Measurements from ENCODE around the gene KLHL8. TPM values are rescaled to one million over a fixed set of nuclear protein-coding genes. Genes with fewer than 3 reads are reported as not detected.
"Not testable (repeated sequence)": the region's sequence is repeated elsewhere in the genome, so short reads cannot be mapped to it uniquely, and the experiment has no call there.

Gene KLHL8
- total RNA-seq, 1 donor from 2014 or later: 36.0 TPM

DNA sequence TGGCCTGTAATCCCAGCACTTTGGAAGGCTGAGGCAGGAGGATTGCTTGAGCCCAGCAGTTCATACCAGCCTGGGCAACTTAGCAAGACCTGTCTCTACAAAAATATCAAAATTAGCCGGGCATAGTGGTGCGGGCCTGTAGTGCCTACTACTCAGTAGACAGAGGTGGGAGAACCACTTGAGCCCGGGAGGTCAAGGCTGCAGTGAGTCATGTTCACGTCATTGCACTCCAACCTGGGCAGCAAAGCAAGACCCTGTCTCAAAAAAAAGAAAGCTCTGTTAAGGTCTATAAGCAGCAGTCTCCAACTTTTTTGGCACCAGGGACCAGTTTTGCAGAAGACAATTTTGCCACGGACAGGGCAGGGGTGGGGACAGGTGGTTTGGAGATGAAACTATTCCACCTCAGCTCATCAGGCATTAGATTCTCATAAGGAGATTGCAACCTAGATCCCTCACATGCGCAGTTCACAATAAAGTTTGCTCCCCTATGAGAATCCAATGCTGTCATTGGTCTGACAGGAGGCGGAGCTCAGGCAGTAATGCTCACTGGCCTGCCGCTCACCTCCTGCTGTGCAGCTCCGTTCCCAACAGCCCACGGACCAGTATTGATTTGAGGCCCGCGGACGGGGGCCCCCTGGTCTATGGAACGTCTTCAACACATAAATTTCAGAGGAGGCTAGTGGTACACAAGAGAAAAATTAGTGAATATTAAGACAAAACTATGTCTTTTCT is 67.9 kb downstream of the KLHL8 start:
- Histone ChIP-seq H3K27me3 (ENCODE audit: control insufficient read depth in 3 of 3, insufficient read depth in 3 of 3, low read length in 3 of 3) (no peaks in the 10 kb centered on the region), H3K9me3 (ENCODE audit: control insufficient read depth in 3 of 3, low read length in 3 of 3) (no peaks in the 10 kb centered on the region), H3K9ac (ENCODE audit: low read depth in 1 of 3, low read length in 3 of 3) (no peak overlapping the region), H3K27ac (ENCODE audit: low read depth, low read length) (no peak overlapping the region), H3K4me3 (ENCODE audit: low read length in 3 of 3) (no peak overlapping the region), H3K36me3 (ENCODE audit: control insufficient read depth in 3 of 3, insufficient read depth in 3 of 3, low read length in 3 of 3) (no peaks in the 10 kb centered on the region), H3K4me1 (ENCODE audit: control insufficient read depth in 3 of 3, insufficient read depth in 3 of 3, low read length in 3 of 3) (no peaks in the 10 kb centered on the region)

DNA sequence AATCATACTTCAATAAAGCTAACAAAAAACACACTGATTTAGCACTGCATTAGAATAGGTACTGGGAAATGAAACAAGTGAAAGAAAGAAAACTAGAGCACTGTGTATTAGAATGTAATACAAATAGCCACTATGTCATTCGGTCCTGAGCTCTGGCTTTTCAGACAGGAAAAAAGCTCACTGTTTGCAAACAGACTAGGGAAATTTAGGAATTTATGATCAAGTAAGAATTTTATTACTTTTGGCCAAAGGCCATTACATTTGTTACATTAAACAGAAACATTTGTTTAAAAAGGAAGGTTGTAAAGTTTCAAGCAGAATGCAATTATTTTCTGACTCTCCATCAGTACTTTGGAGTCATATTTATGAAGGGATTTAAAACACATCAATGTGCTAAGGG is 68.7 kb downstream of the KLHL8 start:
- Histone ChIP-seq H3K9ac (ENCODE audit: low read depth in 1 of 3, low read length in 3 of 3) (no peak overlapping the region), H3K4me1 (ENCODE audit: control insufficient read depth in 3 of 3, insufficient read depth in 3 of 3, low read length in 3 of 3) (no peaks in the 10 kb centered on the region), H3K4me3 (ENCODE audit: low read length in 3 of 3) (no peak overlapping the region), H3K9me3 (ENCODE audit: control insufficient read depth in 3 of 3, low read length in 3 of 3) (no peaks in the 10 kb centered on the region), H3K36me3 (ENCODE audit: control insufficient read depth in 3 of 3, insufficient read depth in 3 of 3, low read length in 3 of 3) (no peaks in the 10 kb centered on the region), H3K27me3 (ENCODE audit: control insufficient read depth in 3 of 3, insufficient read depth in 3 of 3, low read length in 3 of 3) (no peaks in the 10 kb centered on the region), H3K27ac (ENCODE audit: low read depth, low read length) (no peak overlapping the region)

DNA sequence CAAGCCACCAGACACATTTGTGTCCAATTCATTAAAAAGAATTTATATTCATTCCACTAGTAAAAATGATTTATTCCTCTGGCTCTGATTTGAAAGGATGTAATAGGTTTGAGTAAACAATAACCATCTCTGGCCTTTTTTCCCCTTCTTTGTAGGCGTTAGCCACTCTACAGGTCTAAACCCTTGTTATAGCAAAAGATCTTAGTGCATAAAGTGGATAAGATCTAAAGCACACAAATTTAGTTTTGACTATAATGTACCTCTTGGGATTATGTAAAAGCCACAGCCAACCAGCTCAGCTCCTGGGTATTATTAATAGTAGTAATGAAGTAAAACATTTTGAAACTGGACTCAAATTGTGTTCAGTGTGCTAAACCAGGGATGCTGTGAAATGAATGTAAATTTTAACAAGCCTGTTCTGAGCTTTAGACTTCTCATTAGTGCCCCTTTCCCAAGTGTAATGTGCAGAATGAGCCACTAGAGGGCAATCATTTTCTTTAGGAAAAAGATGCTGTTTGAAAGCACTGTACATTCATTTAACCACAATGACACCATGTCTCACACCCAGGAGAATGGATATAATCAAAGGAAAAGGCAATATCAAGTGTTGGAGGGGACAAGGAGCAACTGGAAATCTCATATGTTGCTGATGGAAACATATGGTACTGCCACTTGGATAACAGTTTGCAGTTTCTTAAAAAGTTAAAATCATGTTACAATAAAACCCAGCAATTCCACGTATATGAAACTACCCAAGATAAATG is 69.7 kb downstream of the KLHL8 start:
- Histone ChIP-seq H3K9me3 (ENCODE audit: control insufficient read depth in 3 of 3, low read length in 3 of 3) (no peaks in the 10 kb centered on the region), H3K4me1 (ENCODE audit: control insufficient read depth in 3 of 3, insufficient read depth in 3 of 3, low read length in 3 of 3) (no peaks in the 10 kb centered on the region), H3K36me3 (ENCODE audit: control insufficient read depth in 3 of 3, insufficient read depth in 3 of 3, low read length in 3 of 3) (no peaks in the 10 kb centered on the region), H3K9ac (ENCODE audit: low read depth in 1 of 3, low read length in 3 of 3) (no peak overlapping the region), H3K4me3 (ENCODE audit: low read length in 3 of 3) (no peak overlapping the region), H3K27ac (ENCODE audit: low read depth, low read length) (no peak overlapping the region), H3K27me3 (ENCODE audit: control insufficient read depth in 3 of 3, insufficient read depth in 3 of 3, low read length in 3 of 3) (no peaks in the 10 kb centered on the region)

DNA sequence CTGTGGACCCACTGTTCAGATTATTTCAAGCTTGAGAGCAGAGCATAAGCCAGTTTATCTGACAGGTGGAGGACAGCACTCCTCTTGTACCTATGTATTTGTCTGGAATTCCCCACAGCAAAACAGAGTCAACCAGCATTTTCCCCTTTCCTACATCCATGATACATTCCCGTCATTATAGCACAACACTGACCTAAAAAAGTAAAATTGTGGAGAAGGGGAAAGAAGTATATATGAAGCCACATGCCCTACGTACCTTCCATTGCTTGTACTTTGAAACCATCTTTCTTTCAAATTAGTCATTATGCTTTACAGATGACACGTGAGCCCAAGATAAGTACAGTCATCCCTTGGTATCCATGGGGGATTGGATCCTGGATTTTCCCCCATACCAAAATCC is 73.3 kb downstream of the KLHL8 start:
- Histone ChIP-seq H3K9ac (ENCODE audit: low read depth in 1 of 3, low read length in 3 of 3) (no peak overlapping the region), H3K27me3 (ENCODE audit: control insufficient read depth in 3 of 3, insufficient read depth in 3 of 3, low read length in 3 of 3) (no peaks in the 10 kb centered on the region), H3K9me3 (ENCODE audit: control insufficient read depth in 3 of 3, low read length in 3 of 3) (no peaks in the 10 kb centered on the region), H3K27ac (ENCODE audit: low read depth, low read length) (no peak overlapping the region), H3K36me3 (ENCODE audit: control insufficient read depth in 3 of 3, insufficient read depth in 3 of 3, low read length in 3 of 3) (peaks cover 0 to 7% (median 6%) of the 10 kb centered on the region in 3 donors), H3K4me1 (ENCODE audit: control insufficient read depth in 3 of 3, insufficient read depth in 3 of 3, low read length in 3 of 3) (no peaks in the 10 kb centered on the region), H3K4me3 (ENCODE audit: low read length in 3 of 3) (no peak overlapping the region)

DNA sequence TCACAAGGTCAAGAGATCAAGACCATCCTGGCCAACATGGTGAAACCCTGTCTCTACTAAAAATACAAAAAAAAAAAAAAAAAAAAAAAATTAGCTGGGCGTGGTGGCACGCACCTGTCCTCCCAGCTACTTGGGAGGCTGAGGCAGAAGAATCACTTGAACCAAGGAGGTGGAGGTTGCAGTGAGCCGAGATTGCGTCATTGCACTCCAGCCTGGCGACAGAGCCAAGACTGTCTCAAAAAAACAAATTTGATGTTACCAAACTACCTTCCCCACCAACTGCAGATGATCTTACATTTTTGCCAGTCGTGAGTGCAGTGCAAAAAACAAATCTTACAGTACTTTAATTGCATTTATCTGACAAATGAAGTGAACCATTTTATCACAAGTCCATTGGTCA is 74.5 kb downstream of the KLHL8 start:
- H3K36me3 ChIP-seq (ENCODE audit: control insufficient read depth in 3 of 3, insufficient read depth in 3 of 3, low read length in 3 of 3): peaks cover 0 to 12% (median 11%) of the 10 kb centered on the region in 3 donors
- H3K4me3 ChIP-seq (ENCODE audit: low read length in 3 of 3); H3K27ac ChIP-seq (ENCODE audit: low read depth, low read length); H3K9ac ChIP-seq (ENCODE audit: low read depth in 1 of 3, low read length in 3 of 3); H3K9me3 ChIP-seq (ENCODE audit: control insufficient read depth in 3 of 3, low read length in 3 of 3); H3K4me1 ChIP-seq (ENCODE audit: control insufficient read depth in 3 of 3, insufficient read depth in 3 of 3, low read length in 3 of 3); H3K27me3 ChIP-seq (ENCODE audit: control insufficient read depth in 3 of 3, insufficient read depth in 3 of 3, low read length in 3 of 3): not testable (repeated sequence)

DNA sequence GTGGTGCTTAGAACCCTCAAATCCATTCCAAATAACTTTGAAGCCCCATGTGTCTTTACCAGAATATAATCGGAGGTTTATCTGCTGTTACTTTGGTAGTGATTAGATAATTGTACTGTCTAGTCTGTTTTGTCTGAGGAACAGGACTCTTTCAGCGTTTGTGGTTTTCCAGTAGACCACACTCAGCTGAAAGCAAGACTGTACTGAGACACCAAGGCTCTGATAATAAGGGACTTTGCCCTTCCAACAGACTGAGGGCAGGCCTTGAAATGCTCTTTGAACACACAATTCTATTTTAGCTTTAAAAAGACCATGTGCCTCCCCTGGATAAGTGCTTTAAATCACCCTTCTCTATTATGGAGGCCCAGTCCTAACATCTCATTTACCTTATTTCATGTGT is 76.1 kb downstream of the KLHL8 start:
- H3K9me3 ChIP-seq (ENCODE audit: control insufficient read depth in 3 of 3, low read length in 3 of 3): no peaks in the 10 kb centered on the region
- H3K9ac ChIP-seq (ENCODE audit: low read depth in 1 of 3, low read length in 3 of 3): no peak overlapping the region
- H3K27me3 ChIP-seq (ENCODE audit: control insufficient read depth in 3 of 3, insufficient read depth in 3 of 3, low read length in 3 of 3): no peaks in the 10 kb centered on the region
- H3K4me3 ChIP-seq (ENCODE audit: low read length in 3 of 3): no peak overlapping the region
- peaks cover 5 to 20% (median 18%) of the 10 kb centered on the region in 3 donors for H3K36me3 ChIP-seq (ENCODE audit: control insufficient read depth in 3 of 3, insufficient read depth in 3 of 3, low read length in 3 of 3)
- no peak overlapping the region for H3K27ac ChIP-seq (ENCODE audit: low read depth, low read length)
- H3K4me1 ChIP-seq (ENCODE audit: control insufficient read depth in 3 of 3, insufficient read depth in 3 of 3, low read length in 3 of 3): peaks cover 0 to 7% (median 6%) of the 10 kb centered on the region in 3 donors

DNA sequence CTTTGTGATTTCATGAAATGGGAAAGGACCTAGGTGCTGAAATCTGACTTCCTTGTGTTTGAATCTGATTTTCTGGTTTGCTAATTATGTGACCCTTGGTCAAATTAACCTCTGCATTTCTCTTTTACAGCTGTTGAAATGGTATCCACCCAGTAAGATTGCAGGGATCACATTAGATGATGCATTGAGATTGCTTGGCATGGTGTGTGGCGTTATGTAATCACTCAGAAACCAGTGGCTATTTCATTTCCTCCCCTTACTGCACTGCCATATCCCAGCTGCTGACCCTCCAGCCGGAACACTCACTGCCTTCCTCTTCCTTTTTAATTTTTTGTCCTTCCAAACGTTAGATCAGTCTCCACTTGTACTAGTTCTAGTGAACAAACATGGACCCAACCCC is 79.0 kb downstream of the KLHL8 start:
- H3K9ac ChIP-seq (ENCODE audit: low read depth in 1 of 3, low read length in 3 of 3): no peak overlapping the region
- H3K4me3 ChIP-seq (ENCODE audit: low read length in 3 of 3): no peak overlapping the region
- H3K4me1 ChIP-seq (ENCODE audit: control insufficient read depth in 3 of 3, insufficient read depth in 3 of 3, low read length in 3 of 3): peaks cover 0 to 7% (median 6%) of the 10 kb centered on the region in 3 donors
- peaks cover 6 to 37% (median 34%) of the 10 kb centered on the region in 3 donors for H3K36me3 ChIP-seq (ENCODE audit: control insufficient read depth in 3 of 3, insufficient read depth in 3 of 3, low read length in 3 of 3)
- H3K9me3 ChIP-seq (ENCODE audit: control insufficient read depth in 3 of 3, low read length in 3 of 3): no peaks in the 10 kb centered on the region
- H3K27ac ChIP-seq (ENCODE audit: low read depth, low read length): no peak overlapping the region
- H3K27me3 ChIP-seq (ENCODE audit: control insufficient read depth in 3 of 3, insufficient read depth in 3 of 3, low read length in 3 of 3): no peaks in the 10 kb centered on the region

DNA sequence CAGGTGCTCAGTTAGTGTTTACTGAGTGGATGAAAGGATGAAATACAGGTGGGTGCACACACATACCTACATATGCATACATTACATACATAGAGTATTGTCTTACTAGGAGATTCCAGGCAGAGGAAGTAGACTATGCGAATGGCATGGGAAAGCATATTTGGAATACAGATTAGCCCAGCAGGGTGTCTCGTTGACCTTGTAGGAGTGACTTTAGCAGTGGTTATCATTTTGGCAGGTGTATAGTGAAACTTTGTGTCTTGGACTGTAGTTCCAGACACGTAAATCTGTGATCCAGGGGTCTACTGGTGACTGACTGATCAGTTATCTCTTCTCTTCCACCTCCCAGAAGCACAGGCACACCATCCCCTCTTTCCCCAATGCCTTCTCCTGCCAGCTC is 86.3 kb downstream of the KLHL8 start:
- Histone ChIP-seq H3K4me3 (ENCODE audit: low read length in 3 of 3) (no peak overlapping the region), H3K9ac (ENCODE audit: low read depth in 1 of 3, low read length in 3 of 3) (no peak overlapping the region), H3K9me3 (ENCODE audit: control insufficient read depth in 3 of 3, low read length in 3 of 3) (no peaks in the 10 kb centered on the region), H3K27ac (ENCODE audit: low read depth, low read length) (no peak overlapping the region), H3K27me3 (ENCODE audit: control insufficient read depth in 3 of 3, insufficient read depth in 3 of 3, low read length in 3 of 3) (no peaks in the 10 kb centered on the region), H3K4me1 (ENCODE audit: control insufficient read depth in 3 of 3, insufficient read depth in 3 of 3, low read length in 3 of 3) (peaks cover 0 to 5% (median 5%) of the 10 kb centered on the region in 3 donors), H3K36me3 (ENCODE audit: control insufficient read depth in 3 of 3, insufficient read depth in 3 of 3, low read length in 3 of 3) (peaks cover 29 to 76% (median 70%) of the 10 kb centered on the region in 3 donors)

DNA sequence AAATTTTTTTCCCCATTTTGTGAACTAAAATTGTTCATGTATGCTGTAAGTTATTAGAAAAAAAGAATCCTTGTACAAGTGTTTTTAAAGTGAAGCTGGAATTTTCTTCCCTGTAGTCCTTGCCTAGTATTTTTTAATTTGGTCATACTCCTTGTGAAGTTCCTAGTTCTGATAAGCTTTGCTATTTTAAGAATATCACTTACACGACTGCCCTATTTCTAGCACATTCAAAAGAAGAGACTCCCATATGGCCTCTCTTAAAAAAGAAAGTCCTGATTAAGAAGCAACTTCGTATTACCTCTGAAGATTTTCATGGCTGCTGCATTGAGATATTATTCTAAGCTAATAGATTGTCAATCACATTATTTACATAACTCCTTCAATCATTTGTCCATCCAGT is 87.2 kb downstream of the KLHL8 start:
- H3K4me3 ChIP-seq (ENCODE audit: low read length in 3 of 3): no peak overlapping the region
- peaks cover 34 to 82% (median 77%) of the 10 kb centered on the region in 3 donors for H3K36me3 ChIP-seq (ENCODE audit: control insufficient read depth in 3 of 3, insufficient read depth in 3 of 3, low read length in 3 of 3)
- no peaks in the 10 kb centered on the region for H3K9me3 ChIP-seq (ENCODE audit: control insufficient read depth in 3 of 3, low read length in 3 of 3)
- no peak overlapping the region for H3K27ac ChIP-seq (ENCODE audit: low read depth, low read length)
- no peak overlapping the region for H3K9ac ChIP-seq (ENCODE audit: low read depth in 1 of 3, low read length in 3 of 3)
- peaks cover 0 to 5% (median 5%) of the 10 kb centered on the region in 3 donors for H3K4me1 ChIP-seq (ENCODE audit: control insufficient read depth in 3 of 3, insufficient read depth in 3 of 3, low read length in 3 of 3)
- no peaks in the 10 kb centered on the region for H3K27me3 ChIP-seq (ENCODE audit: control insufficient read depth in 3 of 3, insufficient read depth in 3 of 3, low read length in 3 of 3)

DNA sequence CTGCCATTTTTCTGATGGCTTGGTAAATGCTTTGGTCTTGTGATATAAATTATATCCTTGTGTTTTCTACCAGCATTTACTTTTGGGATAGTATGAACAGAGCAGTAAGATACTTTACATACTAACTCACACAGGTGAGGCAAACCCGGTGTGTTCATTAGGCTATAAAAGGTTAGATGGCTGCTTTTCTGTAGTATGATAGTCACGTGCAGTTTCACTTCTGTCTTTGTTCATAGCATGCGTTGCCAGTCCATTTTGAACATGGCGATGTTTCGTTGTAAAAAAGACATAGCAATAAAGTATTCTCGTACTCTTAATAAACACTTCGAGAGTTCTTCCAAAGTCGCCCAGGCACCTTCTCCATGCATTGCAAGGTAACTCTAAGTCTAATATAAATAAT is 88.4 kb downstream of the KLHL8 start:
- H3K4me1 ChIP-seq (ENCODE audit: control insufficient read depth in 3 of 3, insufficient read depth in 3 of 3, low read length in 3 of 3): peaks cover 0 to 5% (median 5%) of the 10 kb centered on the region in 3 donors
- H3K27ac ChIP-seq (ENCODE audit: low read depth, low read length): no peak overlapping the region
- no peak overlapping the region for H3K4me3 ChIP-seq (ENCODE audit: low read length in 3 of 3)
- H3K27me3 ChIP-seq (ENCODE audit: control insufficient read depth in 3 of 3, insufficient read depth in 3 of 3, low read length in 3 of 3): no peaks in the 10 kb centered on the region
- no peaks in the 10 kb centered on the region for H3K9me3 ChIP-seq (ENCODE audit: control insufficient read depth in 3 of 3, low read length in 3 of 3)
- no peak overlapping the region for H3K9ac ChIP-seq (ENCODE audit: low read depth in 1 of 3, low read length in 3 of 3)
- H3K36me3 ChIP-seq (ENCODE audit: control insufficient read depth in 3 of 3, insufficient read depth in 3 of 3, low read length in 3 of 3): peaks cover 43 to 82% (median 78%) of the 10 kb centered on the region in 3 donors
